NT2/D1 (cell line): ENCODE results near the gene HSBP1.

Experiments used
- SUZ12 ChIP-seq: IDR thresholded peaks from 2 replicates; pipeline ENCODE4 v1.6.1; 2011; ENCODE audit not compliant: insufficient read length, insufficient read depth; ENCODE audit errors: extremely low read depth
- ZNF274 ChIP-seq: IDR thresholded peaks from 2 replicates; pipeline ENCODE4 v1.6.1; 2011; ENCODE audit warnings: mild to moderate bottlenecking, low read depth, low read length

- TF ChIP-seq SUZ12 (no peak), ZNF274 (no peak)
Observed at GRCh38 chr16:83854420-83854819, 46.6 kb downstream of the HSBP1 start.
